Smooth muscle cell (in vitro differentiated cells): Measurements from ENCODE around the gene MALSU1. TPM values are rescaled to one million over a fixed set of nuclear protein-coding genes. Genes with fewer than 3 reads are reported as not detected.

ENCODE experiments used
- DNase-seq: peaks from one replicate; lab custom pipeline; 2025; ENCODE audit not compliant: unreplicated experiment; lab: John Stamatoyannopoulos, UW
- H2AFZ ChIP-seq: fragments of 200-600 bp; sonication (generic); 2 replicates; pipeline ENCODE4 v1.6.0; 2016; ENCODE audit warnings: antibody characterized with exemption, low read depth, mild to moderate bottlenecking
- H3F3A ChIP-seq: fragments of 200-600 bp; sonication (generic); 2 replicates; pipeline ENCODE4 v1.6.0; 2017; ENCODE audit warnings: antibody characterized with exemption, low read depth
- H3K27ac ChIP-seq: fragments of 200-600 bp; sonication (generic); 2 replicates; pipeline ENCODE4 v1.5.1; 2016; ENCODE audit warnings: low read depth, mild to moderate bottlenecking
- H3K27me3 ChIP-seq: fragments of 200-600 bp; sonication (generic); 2 replicates; pipeline ENCODE4 v1.6.1; 2016; ENCODE audit warnings: low read depth, mild to moderate bottlenecking
- H3K36me3 ChIP-seq: fragments of 200-600 bp; sonication (generic); 2 replicates; pipeline ENCODE4 v1.5.1; 2016; ENCODE audit warnings: low read depth
- H3K4me1 ChIP-seq: fragments of 200-600 bp; sonication (generic); 2 replicates; pipeline ENCODE4 v1.5.1; 2016; ENCODE audit warnings: low read depth
- H3K4me2 ChIP-seq: fragments of 200-600 bp; sonication (generic); 2 replicates; pipeline ENCODE4 v1.6.0; 2016; ENCODE audit warnings: mild to moderate bottlenecking
- H3K4me3 ChIP-seq: fragments of 200-600 bp; sonication (generic); 2 replicates; pipeline ENCODE4 v1.5.1; 2016; ENCODE audit warnings: mild to moderate bottlenecking
- H3K79me2 ChIP-seq: fragments of 200-600 bp; sonication (generic); 2 replicates; pipeline ENCODE4 v1.6.0; 2016; ENCODE audit warnings: low read depth, mild to moderate bottlenecking
- H3K9ac ChIP-seq: fragments of 200-600 bp; sonication (generic); 2 replicates; pipeline ENCODE4 v1.6.0; 2016; ENCODE audit warnings: low read depth
- H3K9me3 ChIP-seq: fragments of 200-600 bp; sonication (generic); replicated peaks from 2 replicates; pipeline ENCODE4 v1.5.1; 2016; ENCODE audit warnings: low read depth
- H4K20me1 ChIP-seq: fragments of 200-600 bp; sonication (generic); 2 replicates; pipeline ENCODE4 v1.6.0; 2016; ENCODE audit warnings: low read depth
- WGBS: methylation state at CpG from one replicate; pipeline ENCODE4 v1.1.7; 2016; ENCODE audit warnings: low lambda C conversion rate; 5-methylcytosine and 5-hydroxymethylcytosine counted together
- polyA plus RNA-seq: library from polyadenylated mRNA; unstranded; fragments of >200 nt; fragmentation: Nextera tagmentation; extraction: Ambion mirVana; gene quantifications from 2 replicates; pipeline ENCODE4 v1.2.1, GENCODE V29; 2016
- total RNA-seq: library from RNA; depleted of rRNA; stranded (reverse); fragments of >200 nt; gene quantifications from 2 replicates; pipeline ENCODE4 v1.2.3, GENCODE V29; 2014
- TF ChIP-seq, protein P1 (sequence below): fragments of 200-600 bp; sonication (generic); IDR thresholded peaks from 2 replicates; pipeline ENCODE4 v1.5.1; 2017; ENCODE audit warnings: borderline replicate concordance, mild to moderate bottlenecking, antibody characterized with exemption; ENCODE audit not compliant: insufficient read depth, poor library complexity, severe bottlenecking

The MALSU1 gene
- total and polyA plus RNA-seq, 2 experiments from 2014 or later, result 89.8 to 107 TPM

- peaks cover 8% of the 10 kb centered on the region for H3K79me2 ChIP-seq
- H3K4me1 ChIP-seq, result peaks cover 54% of the 10 kb centered on the region
- no peak overlapping the region for H2AFZ ChIP-seq
- no peaks in the 10 kb centered on the region for H4K20me1 ChIP-seq
- H3K9ac ChIP-seq, result no peak overlapping the region
- H3K27me3 ChIP-seq, result no peaks in the 10 kb centered on the region
- H3F3A ChIP-seq, result peaks cover 18% of the 10 kb centered on the region
- H3K36me3 ChIP-seq, result no peaks in the 10 kb centered on the region
- H3K27ac ChIP-seq, result no peak overlapping the region
- TF ChIP-seq, protein P1, sequence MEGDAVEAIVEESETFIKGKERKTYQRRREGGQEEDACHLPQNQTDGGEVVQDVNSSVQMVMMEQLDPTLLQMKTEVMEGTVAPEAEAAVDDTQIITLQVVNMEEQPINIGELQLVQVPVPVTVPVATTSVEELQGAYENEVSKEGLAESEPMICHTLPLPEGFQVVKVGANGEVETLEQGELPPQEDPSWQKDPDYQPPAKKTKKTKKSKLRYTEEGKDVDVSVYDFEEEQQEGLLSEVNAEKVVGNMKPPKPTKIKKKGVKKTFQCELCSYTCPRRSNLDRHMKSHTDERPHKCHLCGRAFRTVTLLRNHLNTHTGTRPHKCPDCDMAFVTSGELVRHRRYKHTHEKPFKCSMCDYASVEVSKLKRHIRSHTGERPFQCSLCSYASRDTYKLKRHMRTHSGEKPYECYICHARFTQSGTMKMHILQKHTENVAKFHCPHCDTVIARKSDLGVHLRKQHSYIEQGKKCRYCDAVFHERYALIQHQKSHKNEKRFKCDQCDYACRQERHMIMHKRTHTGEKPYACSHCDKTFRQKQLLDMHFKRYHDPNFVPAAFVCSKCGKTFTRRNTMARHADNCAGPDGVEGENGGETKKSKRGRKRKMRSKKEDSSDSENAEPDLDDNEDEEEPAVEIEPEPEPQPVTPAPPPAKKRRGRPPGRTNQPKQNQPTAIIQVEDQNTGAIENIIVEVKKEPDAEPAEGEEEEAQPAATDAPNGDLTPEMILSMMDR, result no peak
- H3K9me3 ChIP-seq, result no peaks in the 10 kb centered on the region
- no peak overlapping the region for H3K4me3 ChIP-seq
- H3K4me2 ChIP-seq, result no peak overlapping the region
- WGBS, result 98% methylated on average over 2 of the region's 2 CpGs
- DNase-seq, result no peak
These were observed 51.3 kb downstream of the MALSU1 start for GRCh38 chr7:23350466-23350865.

DNA sequence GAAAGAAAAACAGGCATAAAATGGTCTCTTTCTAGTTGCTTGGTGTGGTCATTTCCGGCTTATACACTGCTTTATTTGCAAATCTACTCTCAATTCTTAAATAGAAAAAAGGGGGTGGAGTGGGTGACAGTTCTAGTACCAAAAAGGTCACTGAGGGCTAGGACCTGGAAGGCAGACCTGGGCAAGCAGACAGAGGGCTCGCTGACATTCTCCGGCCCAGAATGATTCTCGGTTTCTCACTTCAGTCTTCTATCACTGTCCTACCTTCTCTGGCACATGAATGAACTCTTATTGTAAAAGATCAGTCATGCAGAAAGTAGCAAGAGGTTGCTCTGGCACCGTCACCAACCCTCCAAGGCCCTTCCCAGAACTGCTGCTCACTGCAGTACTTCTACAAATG is 54.0 kb downstream of the MALSU1 start:
- TF ChIP-seq, protein P1, result no peak
- peaks cover 46% of the 10 kb centered on the region for H3K4me1 ChIP-seq
- peaks cover 8% of the 10 kb centered on the region for H3K79me2 ChIP-seq
- no peak for DNase-seq
- no peaks in the 10 kb centered on the region for H3K9me3 ChIP-seq
- H3K27ac ChIP-seq, result no peak overlapping the region
- no peak overlapping the region for H3K4me3 ChIP-seq
- H2AFZ ChIP-seq, result no peak overlapping the region
- no peak overlapping the region for H3K9ac ChIP-seq
- H4K20me1 ChIP-seq, result peaks cover 5% of the 10 kb centered on the region
- H3K27me3 ChIP-seq, result no peaks in the 10 kb centered on the region
- WGBS, result 97% methylated on average over 5 of the region's 5 CpGs
- no peak overlapping the region for H3K4me2 ChIP-seq
- H3F3A ChIP-seq, result peaks cover 10% of the 10 kb centered on the region
- no peaks in the 10 kb centered on the region for H3K36me3 ChIP-seq

DNA sequence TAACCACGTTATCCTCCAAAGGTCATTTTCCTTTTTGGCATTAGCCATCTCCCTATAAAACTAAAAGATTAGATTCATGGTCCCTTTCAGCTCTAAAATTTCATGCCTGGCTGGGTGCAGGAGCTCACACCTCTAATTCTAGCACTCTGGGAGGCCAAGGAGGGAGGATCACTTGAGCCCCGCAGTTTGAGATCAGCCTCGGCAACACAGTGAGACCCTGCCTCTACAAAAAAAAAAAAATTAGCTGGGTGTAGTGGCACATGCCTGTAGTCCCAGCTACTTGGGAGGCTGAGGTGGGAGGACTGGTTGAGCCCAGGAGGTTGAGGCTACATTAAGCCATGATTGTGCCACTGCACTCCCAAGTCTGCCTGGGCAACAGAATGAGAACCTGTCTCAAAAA is 57.0 kb downstream of the MALSU1 start:
- Histone ChIP-seq H3K4me2 (no peak overlapping the region), H3K27ac (no peak overlapping the region), H2AFZ (no peak overlapping the region), H3K4me1 (peaks cover 16% of the 10 kb centered on the region), H3K36me3 (no peaks in the 10 kb centered on the region), H3K27me3 (no peaks in the 10 kb centered on the region), H3K9ac (no peak overlapping the region), H3K4me3 (no peak overlapping the region), H3K79me2 (peaks cover 8% of the 10 kb centered on the region), H3F3A (no peaks in the 10 kb centered on the region), H4K20me1 (peaks cover 5% of the 10 kb centered on the region), H3K9me3 (no peaks in the 10 kb centered on the region)
- WGBS, result 63% methylated on average over 3 of the region's 3 CpGs
- TF ChIP-seq, protein P1, result no peak
- DNase-seq, result no peak

GRCh38 chr7:23356726-23357125 is 57.6 kb downstream of the MALSU1 start:
- Histone ChIP-seq H3K4me3 (peak overlapping the region; percentile 22), H3K4me2 (no peak overlapping the region), H3K9ac (no peak overlapping the region), H3K4me1 (peaks cover 10% of the 10 kb centered on the region), H4K20me1 (peaks cover 7% of the 10 kb centered on the region), H3K9me3 (no peaks in the 10 kb centered on the region), H3K27me3 (no peaks in the 10 kb centered on the region), H3K36me3 (no peaks in the 10 kb centered on the region), H3K79me2 (peaks cover 8% of the 10 kb centered on the region), H3F3A (no peaks in the 10 kb centered on the region), H2AFZ (no peak overlapping the region), H3K27ac (peak overlapping the region; percentile 61)
- TF ChIP-seq, protein P1, result no peak
- no peak for DNase-seq
- WGBS, result 72% methylated on average over 3 of the region's 3 CpGs
